Upper lobe of left lung (tissue), 4 donors: Measurements from ENCODE around the gene ATP8B1.
A peak's percentile ranks its signal among the peaks of the same experiment; 100 is the strongest.

Experiments used
- EP300 ChIP-seq, 4 donors: sonication (generic); formaldehyde crosslinking; IDR thresholded peaks; one replicate each; pipeline ENCODE4 v1.5.1; 2017; ENCODE audit warnings: antibody characterized with exemption in 4 of 4, control low read depth in 2 of 4
- POLR2A ChIP-seq, 4 donors: fragments of 450-650 bp; IDR thresholded peaks; one replicate each; pipeline ENCODE4 v1.5.1; 2016 to 2017; ENCODE audit warnings: antibody characterized with exemption in 4 of 4, mild to moderate bottlenecking in 2 of 4
- POLR2AphosphoS5 ChIP-seq, 2 donors: sonication (generic); formaldehyde crosslinking; IDR thresholded peaks; one replicate each; pipeline ENCODE4 v1.5.1; 2017; ENCODE audit warnings: antibody characterized with exemption in 2 of 2
- TF ChIP-seq, protein P1 (sequence below), 6 experiments: fragments of 450-650 bp in 4 of 6; fragments of 200-600 bp in 2 of 6; sonication (generic) in 2 of 6; IDR thresholded peaks; one replicate each; pipeline ENCODE4 v1.5.1; 2016 to 2019; ENCODE audit warnings: antibody characterized with exemption in 6 of 6

DNA sequence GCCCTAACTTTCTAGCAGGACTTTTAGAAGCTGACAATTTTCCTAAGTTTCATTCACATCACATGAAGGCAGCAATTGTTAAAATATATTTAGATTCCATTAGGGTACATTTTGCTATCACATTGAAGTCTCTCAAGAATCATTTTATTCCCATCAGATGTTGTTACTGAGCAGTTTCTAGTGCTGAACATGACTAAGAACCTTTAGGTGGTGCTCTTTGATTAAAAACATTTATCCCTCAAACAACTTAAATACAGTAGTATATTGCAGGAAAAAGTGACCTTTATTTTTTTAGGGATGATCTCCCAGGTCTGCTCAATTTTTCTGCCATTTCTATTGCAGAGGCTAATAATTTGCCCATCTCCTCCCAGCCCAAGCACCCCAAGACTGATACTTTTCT lies 158.6 kb downstream of the ATP8B1 start:
- TF ChIP-seq, protein P1, sequence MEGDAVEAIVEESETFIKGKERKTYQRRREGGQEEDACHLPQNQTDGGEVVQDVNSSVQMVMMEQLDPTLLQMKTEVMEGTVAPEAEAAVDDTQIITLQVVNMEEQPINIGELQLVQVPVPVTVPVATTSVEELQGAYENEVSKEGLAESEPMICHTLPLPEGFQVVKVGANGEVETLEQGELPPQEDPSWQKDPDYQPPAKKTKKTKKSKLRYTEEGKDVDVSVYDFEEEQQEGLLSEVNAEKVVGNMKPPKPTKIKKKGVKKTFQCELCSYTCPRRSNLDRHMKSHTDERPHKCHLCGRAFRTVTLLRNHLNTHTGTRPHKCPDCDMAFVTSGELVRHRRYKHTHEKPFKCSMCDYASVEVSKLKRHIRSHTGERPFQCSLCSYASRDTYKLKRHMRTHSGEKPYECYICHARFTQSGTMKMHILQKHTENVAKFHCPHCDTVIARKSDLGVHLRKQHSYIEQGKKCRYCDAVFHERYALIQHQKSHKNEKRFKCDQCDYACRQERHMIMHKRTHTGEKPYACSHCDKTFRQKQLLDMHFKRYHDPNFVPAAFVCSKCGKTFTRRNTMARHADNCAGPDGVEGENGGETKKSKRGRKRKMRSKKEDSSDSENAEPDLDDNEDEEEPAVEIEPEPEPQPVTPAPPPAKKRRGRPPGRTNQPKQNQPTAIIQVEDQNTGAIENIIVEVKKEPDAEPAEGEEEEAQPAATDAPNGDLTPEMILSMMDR (IDR thresholded peaks at IDR 0.05): peak in 2 of 6 experiments; percentile 12
- no peak for TF ChIP-seq EP300 (IDR thresholded peaks at IDR 0.05)
- TF ChIP-seq POLR2AphosphoS5 (IDR thresholded peaks at IDR 0.05): no peak
- TF ChIP-seq POLR2A (IDR thresholded peaks at IDR 0.05): no peak
